ENCODE measurements around the gene GHITM.

Gene GHITM

GRCh38 chr10:84202349-84202748, 63.0 kb downstream of the GHITM start:
- no peak for DNase-seq
